Ovary (tissue), 9 donors: Measurements from ENCODE around the gene SUPT4H1. TPM values are rescaled to one million over a fixed set of nuclear protein-coding genes. Genes with fewer than 3 reads are reported as not detected.

Experiments used
- DNase-seq, 5 donors: peaks; one replicate each; pipeline ENCODE4 v3.0.0-alpha.2; 2019 to 2020
- H3K27ac ChIP-seq, 2 donors: fragments of 200-600 bp; one replicate each; pipeline versions ENCODE4 v1.5.1 to v1.8.0; 2019 to 2022
- H3K27me3 ChIP-seq: fragments of 200-600 bp; one replicate; pipeline ENCODE4 v1.8.0; 2022
- H3K36me3 ChIP-seq: fragments of 200-600 bp; sonication (generic); one replicate; pipeline ENCODE4 v1.5.1; 2019
- H3K4me1 ChIP-seq: one replicate; pipeline ENCODE4 v1.8.1; 2013; ENCODE audit warnings: mild to moderate bottlenecking, moderate library complexity; ENCODE audit not compliant: insufficient read depth
- H3K4me3 ChIP-seq: fragments of 200-600 bp; sonication (generic); one replicate; pipeline ENCODE4 v1.5.1; 2017
- H3K9me3 ChIP-seq, 2 donors: fragments of 200-600 bp in 1 of 2; sonication (generic) in 1 of 2; one replicate each; pipeline versions ENCODE4 v1.5.1 to v1.8.1; 2013 to 2019; ENCODE audit warnings: mild to moderate bottlenecking in 1 of 2, moderate library complexity in 1 of 2
- CTCF ChIP-seq, 3 donors: fragments of 450-650 bp in 2 of 3; fragments of 200-600 bp in 1 of 3; IDR thresholded peaks; one replicate each; pipeline versions ENCODE4 v1.5.1 to v1.8.0; 2016 to 2022; ENCODE audit warnings: antibody characterized with exemption in 3 of 3, mild to moderate bottlenecking in 1 of 3
- EP300 ChIP-seq: sonication (generic); formaldehyde crosslinking; IDR thresholded peaks from one replicate; pipeline ENCODE4 v1.6.1; 2017; ENCODE audit warnings: antibody characterized with exemption
- POLR2A ChIP-seq: fragments of 450-650 bp; IDR thresholded peaks from one replicate; pipeline ENCODE4 v1.6.1; 2017; ENCODE audit warnings: antibody characterized with exemption, mild to moderate bottlenecking, moderate library complexity
- WGBS, 3 donors: extraction: QIAGEN DNeasy Blood & Tissue Kit in 1 of 3; methylation state at CpG; one replicate each; pipeline versions ENCODE4 v1.1.5 to v1.1.7; 2013 to 2017; 5-methylcytosine and 5-hydroxymethylcytosine counted together
- intact Hi-C, 4 donors: fragments of 100-400 bp; cut with DNase I; formaldehyde crosslinking; loops; one replicate each; pipeline versions ENCODE4 v1.11.0 to v1.15.1; 2022 to 2023
- polyA plus RNA-seq, 2 donors: library from polyadenylated mRNA; stranded (reverse); fragments of 200-250 nt in 1 of 2; fragments of 350-450 nt in 1 of 2; fragmentation: Illumina TruSeq in 1 of 2; extraction: RNeasy Lipid Tissue Mini Kit (QIAGEN cat#74804) in 1 of 2; gene quantifications; one replicate each; pipeline ENCODE4 v1.2.3, GENCODE V29; 2013 to 2014
- total RNA-seq, 7 donors: library from RNA; depleted of rRNA in 2 of 7; stranded (reverse); fragments of >200 nt in 2 of 7; fragmentation: NEBNext Ultra II Directional in 3 of 7; extraction: Animal tissue kit (Norgen Biotek cat#: 25700) in 3 of 7; gene quantifications; one replicate each; pipeline versions ENCODE4 v1.1.0 to v1.2.4, GENCODE V29; 2016 to 2023
- donor health status: DM: no; HTN: no; CAD: no; lungs with moderate emphysema.
- donor health status: DM: no; HTN: no; CAD: no.
- donor health status: Bipolar disorder and iron deficiency.
- donor health status: DM: yes; HTN: yes; CAD: no.
- donor health status: DM: no; HTN: no; CAD: no.
- donor health status: DM: yes; HTN: yes; CAD: no.

Gene SUPT4H1
- total and polyA plus RNA-seq, 9 donors, result 43.7 to 182 (median 66.0) TPM

- H3K4me1 ChIP-seq, result no peaks in the 10 kb centered on the region
- H3K9me3 ChIP-seq, result no peaks in the 10 kb centered on the region
- no peaks in the 10 kb centered on the region for H3K27me3 ChIP-seq
- no peaks in the 10 kb centered on the region for H3K36me3 ChIP-seq
- no peak for TF ChIP-seq EP300
- WGBS, 3 donors, result 77 to 82% (median 80%) methylated on average over 3 of the region's 3 CpGs
- intact Hi-C loops, result no loop called here
- H3K27ac ChIP-seq, result no peak overlapping the region
- no peak overlapping the region for H3K4me3 ChIP-seq
- DNase-seq, result no peak
Observed at GRCh38 chr17:58386708-58387107, 34.7 kb upstream of the SUPT4H1 start.

GRCh38 chr17:58385359-58385899, 33.4 kb upstream of the SUPT4H1 start:
- Histone ChIP-seq H3K27me3 (no peaks in the 10 kb centered on the region), H3K27ac (no peak overlapping the region), H3K36me3 (no peaks in the 10 kb centered on the region), H3K4me3 (no peak overlapping the region), H3K4me1 (no peaks in the 10 kb centered on the region), H3K9me3 (no peaks in the 10 kb centered on the region)
- TF ChIP-seq CTCF (IDR thresholded peaks at IDR 0.05) (no peak), POLR2A (no peak)
- 66 to 77% (median 69%) methylated on average over 4 of the region's 4 CpGs for WGBS, 3 donors
- intact Hi-C loops, result no loop called here
- DNase-seq, result no peak

GRCh38 chr17:58384897-58385296, 32.9 kb upstream of the SUPT4H1 start:
- TF ChIP-seq EP300, result no peak
- TF ChIP-seq POLR2A, result no peak
- no peak for TF ChIP-seq CTCF (IDR thresholded peaks at IDR 0.05)
- H3K4me3 ChIP-seq, result no peak overlapping the region
- H3K27ac ChIP-seq, result no peak overlapping the region
- no peaks in the 10 kb centered on the region for H3K9me3 ChIP-seq
- H3K36me3 ChIP-seq, result no peaks in the 10 kb centered on the region
- no peaks in the 10 kb centered on the region for H3K27me3 ChIP-seq
- H3K4me1 ChIP-seq, result no peaks in the 10 kb centered on the region
- intact Hi-C loops, result no loop called here
- WGBS, 3 donors, result 78 to 83% (median 80%) methylated on average over 3 of the region's 3 CpGs
- DNase-seq, result no peak

- Histone ChIP-seq H3K4me1 (no peaks in the 10 kb centered on the region), H3K27me3 (no peaks in the 10 kb centered on the region), H3K36me3 (no peaks in the 10 kb centered on the region), H3K4me3 (no peak overlapping the region), H3K27ac (no peak overlapping the region), H3K9me3 (no peaks in the 10 kb centered on the region)
- TF ChIP-seq POLR2A (no peak), EP300 (no peak), CTCF (IDR thresholded peaks at IDR 0.05) (no peak)
- intact Hi-C loops, result no loop called here
- whole genome bisulfite sequencing, 3 donors, result 82 to 86% (median 85%) methylated on average over 4 of the region's 4 CpGs
- no peak for DNase-seq
Observed at GRCh38 chr17:58383892-58384462, 32.0 kb upstream of the SUPT4H1 start.

GRCh38 chr17:58382872-58383242, 30.9 kb upstream of the SUPT4H1 start:
- no peak overlapping the region for H3K27ac ChIP-seq
- H3K27me3 ChIP-seq, result no peaks in the 10 kb centered on the region
- TF ChIP-seq EP300, result no peak
- TF ChIP-seq POLR2A, result no peak
- TF ChIP-seq CTCF (IDR thresholded peaks at IDR 0.05), result no peak
- no peak overlapping the region for H3K4me3 ChIP-seq
- WGBS, 3 donors, result 91 to 96% (median 93%) methylated on average over 1 of the region's 1 CpG
- no peak for DNase-seq
- no peaks in the 10 kb centered on the region for H3K4me1 ChIP-seq
- no peaks in the 10 kb centered on the region for H3K9me3 ChIP-seq
- no peaks in the 10 kb centered on the region for H3K36me3 ChIP-seq
- intact Hi-C loops, result no loop called here
